Measurements from ENCODE around the gene JMY.

GRCh38 chr5:79235261-79235633 is 684 bp upstream of the JMY start:
- no peak for TF ChIP-seq POLR2A (IDR thresholded peaks at IDR 0.05)
- TF ChIP-seq, protein P1, sequence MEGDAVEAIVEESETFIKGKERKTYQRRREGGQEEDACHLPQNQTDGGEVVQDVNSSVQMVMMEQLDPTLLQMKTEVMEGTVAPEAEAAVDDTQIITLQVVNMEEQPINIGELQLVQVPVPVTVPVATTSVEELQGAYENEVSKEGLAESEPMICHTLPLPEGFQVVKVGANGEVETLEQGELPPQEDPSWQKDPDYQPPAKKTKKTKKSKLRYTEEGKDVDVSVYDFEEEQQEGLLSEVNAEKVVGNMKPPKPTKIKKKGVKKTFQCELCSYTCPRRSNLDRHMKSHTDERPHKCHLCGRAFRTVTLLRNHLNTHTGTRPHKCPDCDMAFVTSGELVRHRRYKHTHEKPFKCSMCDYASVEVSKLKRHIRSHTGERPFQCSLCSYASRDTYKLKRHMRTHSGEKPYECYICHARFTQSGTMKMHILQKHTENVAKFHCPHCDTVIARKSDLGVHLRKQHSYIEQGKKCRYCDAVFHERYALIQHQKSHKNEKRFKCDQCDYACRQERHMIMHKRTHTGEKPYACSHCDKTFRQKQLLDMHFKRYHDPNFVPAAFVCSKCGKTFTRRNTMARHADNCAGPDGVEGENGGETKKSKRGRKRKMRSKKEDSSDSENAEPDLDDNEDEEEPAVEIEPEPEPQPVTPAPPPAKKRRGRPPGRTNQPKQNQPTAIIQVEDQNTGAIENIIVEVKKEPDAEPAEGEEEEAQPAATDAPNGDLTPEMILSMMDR (IDR thresholded peaks at IDR 0.05), result no peak
